Measurements from ENCODE around the gene SPATS2L. TPM values are rescaled to one million over a fixed set of nuclear protein-coding genes. Genes with fewer than 3 reads are reported as not detected.

The SPATS2L gene
- total and polyA plus RNA-seq, 12 donors: 23.4 to 104 (median 71.8) TPM

DNA sequence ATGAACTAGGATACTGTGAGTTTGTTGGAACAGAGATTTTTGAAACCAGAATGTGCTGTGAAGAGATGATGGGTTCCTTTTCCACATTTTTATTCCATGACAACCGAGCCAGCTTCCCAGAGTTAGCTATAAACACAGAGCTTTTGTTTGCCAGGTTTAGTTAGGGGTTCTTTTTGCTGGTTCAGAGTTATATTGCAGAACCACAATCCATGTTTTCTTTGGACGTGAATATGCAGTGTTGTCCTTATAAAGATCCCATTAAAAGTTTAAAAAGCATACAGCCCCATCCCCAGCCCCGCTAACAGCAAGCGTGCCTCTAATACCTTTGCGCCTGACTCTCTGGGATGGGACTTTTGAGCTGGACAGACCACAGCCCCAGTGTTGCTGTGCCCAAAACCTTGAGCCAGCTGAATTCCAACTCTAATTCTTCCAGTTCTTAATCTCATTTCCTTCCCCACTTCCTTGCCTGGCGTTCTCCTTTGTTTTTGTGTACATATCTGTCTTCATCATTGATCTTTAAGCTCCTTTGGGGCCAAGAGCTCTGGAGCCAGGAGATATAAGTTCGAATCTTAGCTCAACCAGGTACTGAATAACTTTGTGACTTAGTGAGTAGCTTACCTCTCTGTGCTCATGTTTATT lies 72.3 kb downstream of the SPATS2L start:
- H3K9me3 ChIP-seq: no peaks in the 10 kb centered on the region
- no peaks in the 10 kb centered on the region for H3K27me3 ChIP-seq
- ATAC-seq (peak in 4 of 8 donors; percentile 6 to 44 (median 24)), DNase-seq (no peak)
- no peaks in the 10 kb centered on the region for H3K36me3 ChIP-seq
- TF ChIP-seq, protein P1, sequence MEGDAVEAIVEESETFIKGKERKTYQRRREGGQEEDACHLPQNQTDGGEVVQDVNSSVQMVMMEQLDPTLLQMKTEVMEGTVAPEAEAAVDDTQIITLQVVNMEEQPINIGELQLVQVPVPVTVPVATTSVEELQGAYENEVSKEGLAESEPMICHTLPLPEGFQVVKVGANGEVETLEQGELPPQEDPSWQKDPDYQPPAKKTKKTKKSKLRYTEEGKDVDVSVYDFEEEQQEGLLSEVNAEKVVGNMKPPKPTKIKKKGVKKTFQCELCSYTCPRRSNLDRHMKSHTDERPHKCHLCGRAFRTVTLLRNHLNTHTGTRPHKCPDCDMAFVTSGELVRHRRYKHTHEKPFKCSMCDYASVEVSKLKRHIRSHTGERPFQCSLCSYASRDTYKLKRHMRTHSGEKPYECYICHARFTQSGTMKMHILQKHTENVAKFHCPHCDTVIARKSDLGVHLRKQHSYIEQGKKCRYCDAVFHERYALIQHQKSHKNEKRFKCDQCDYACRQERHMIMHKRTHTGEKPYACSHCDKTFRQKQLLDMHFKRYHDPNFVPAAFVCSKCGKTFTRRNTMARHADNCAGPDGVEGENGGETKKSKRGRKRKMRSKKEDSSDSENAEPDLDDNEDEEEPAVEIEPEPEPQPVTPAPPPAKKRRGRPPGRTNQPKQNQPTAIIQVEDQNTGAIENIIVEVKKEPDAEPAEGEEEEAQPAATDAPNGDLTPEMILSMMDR (IDR thresholded peaks at IDR 0.05): no peak
- 57 to 62% methylated on average over 7 of the region's 7 CpGs for WGBS, 2 donors
- H3K27ac ChIP-seq: peak overlapping the region in 7 of 10 donors; percentile 14 to 73 (median 51)
- intact Hi-C loops (cut with DNase I): loop anchor here in 2 of 10 donors (5.0 to 10.0 kb wide), 2 partner anchors 71 to 74 kb away; partner anchors contain the start of gene SPATS2L (in 2 of the 2)
- peaks cover 11 to 85% (median 67%) of the 10 kb centered on the region in 9 donors for H3K4me1 ChIP-seq
- H3K4me3 ChIP-seq: no peak overlapping the region

DNA sequence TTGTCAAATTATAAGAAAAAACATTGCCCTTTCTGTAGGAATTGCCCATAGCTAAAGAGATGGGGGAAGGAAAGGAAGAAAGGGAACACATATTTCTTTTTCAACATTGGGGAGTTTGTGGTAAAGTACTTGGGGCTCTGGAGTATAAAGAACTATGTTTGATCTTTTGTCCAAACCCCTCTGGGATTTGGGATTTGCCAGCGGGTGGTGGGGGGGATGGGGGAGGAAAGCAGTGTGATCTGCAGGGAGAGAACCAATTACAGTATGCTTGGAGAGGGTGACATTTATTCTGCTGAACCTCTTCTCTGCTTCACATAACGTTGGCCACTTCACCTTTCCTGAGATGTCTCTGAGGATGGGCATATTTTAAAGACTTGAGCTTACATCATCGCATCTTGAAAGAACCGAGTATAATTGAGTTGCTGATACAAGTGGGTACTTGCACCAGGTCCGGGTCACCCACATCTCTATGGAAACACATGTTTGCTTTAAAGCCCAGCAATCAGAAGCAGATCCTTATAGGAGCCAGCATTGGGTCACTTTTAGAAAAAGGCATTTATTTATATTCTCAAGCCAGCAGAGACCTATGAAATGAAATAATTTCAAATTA lies 73.1 kb downstream of the SPATS2L start:
- TF ChIP-seq, protein P1 (IDR thresholded peaks at IDR 0.05): no peak
- no peak for ATAC-seq
- no peak for DNase-seq
- Histone ChIP-seq H3K4me1 (peaks cover 11 to 85% (median 58%) of the 10 kb centered on the region in 9 donors), H3K27me3 (no peaks in the 10 kb centered on the region), H3K4me3 (no peak overlapping the region), H3K36me3 (no peaks in the 10 kb centered on the region), H3K27ac (peak overlapping the region in 1 of 10 donors; percentile 73), H3K9me3 (no peaks in the 10 kb centered on the region)
- intact Hi-C loops (cut with DNase I): loop anchor here in 3 of 10 donors (5.0 to 10.0 kb wide), 2 partner anchors 72 to 75 kb away; partner anchors contain the start of gene SPATS2L (in 3 of the 3)
- 79 to 81% methylated on average over 5 of the region's 5 CpGs for WGBS, 2 donors

DNA sequence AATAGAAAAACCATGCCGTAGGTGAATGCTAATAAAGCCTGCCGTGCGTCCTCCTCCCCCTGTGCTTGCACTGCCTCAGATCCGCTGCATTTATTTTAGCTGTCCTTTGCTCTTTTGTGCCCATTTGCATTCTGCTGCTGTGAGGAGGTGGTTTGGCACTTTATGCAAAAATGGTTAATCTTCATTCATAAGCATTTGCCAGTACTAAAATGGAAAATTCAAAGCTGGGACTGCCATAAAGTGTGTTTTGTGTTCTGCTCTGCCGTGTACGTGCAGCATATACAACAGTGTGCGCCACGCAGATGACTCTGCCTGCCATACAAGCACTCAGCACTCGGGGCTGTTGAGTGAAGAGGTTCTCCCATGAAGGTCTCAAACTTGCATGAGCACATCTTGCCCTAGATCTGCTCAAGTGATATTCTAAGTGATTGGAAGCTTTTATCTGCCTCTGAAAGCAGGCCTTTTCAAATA lies 73.6 kb downstream of the SPATS2L start:
- DNase-seq (no peak), ATAC-seq (no peak)
- H3K9me3 ChIP-seq: no peaks in the 10 kb centered on the region
- intact Hi-C loops (cut with DNase I): loop anchor here in 1 of 10 donors (5.0 kb wide), 1 partner anchor 73 kb away; the partner anchor contains the start of gene SPATS2L
- no peaks in the 10 kb centered on the region for H3K27me3 ChIP-seq
- H3K4me3 ChIP-seq: no peak overlapping the region
- peaks cover 11 to 84% (median 56%) of the 10 kb centered on the region in 9 donors for H3K4me1 ChIP-seq
- peak overlapping the region in 1 of 10 donors; percentile 26 for H3K27ac ChIP-seq
- H3K36me3 ChIP-seq: no peaks in the 10 kb centered on the region
- 91 to 94% methylated on average over 9 of the region's 9 CpGs for WGBS, 2 donors
- TF ChIP-seq, protein P1 (IDR thresholded peaks at IDR 0.05): no peak

DNA sequence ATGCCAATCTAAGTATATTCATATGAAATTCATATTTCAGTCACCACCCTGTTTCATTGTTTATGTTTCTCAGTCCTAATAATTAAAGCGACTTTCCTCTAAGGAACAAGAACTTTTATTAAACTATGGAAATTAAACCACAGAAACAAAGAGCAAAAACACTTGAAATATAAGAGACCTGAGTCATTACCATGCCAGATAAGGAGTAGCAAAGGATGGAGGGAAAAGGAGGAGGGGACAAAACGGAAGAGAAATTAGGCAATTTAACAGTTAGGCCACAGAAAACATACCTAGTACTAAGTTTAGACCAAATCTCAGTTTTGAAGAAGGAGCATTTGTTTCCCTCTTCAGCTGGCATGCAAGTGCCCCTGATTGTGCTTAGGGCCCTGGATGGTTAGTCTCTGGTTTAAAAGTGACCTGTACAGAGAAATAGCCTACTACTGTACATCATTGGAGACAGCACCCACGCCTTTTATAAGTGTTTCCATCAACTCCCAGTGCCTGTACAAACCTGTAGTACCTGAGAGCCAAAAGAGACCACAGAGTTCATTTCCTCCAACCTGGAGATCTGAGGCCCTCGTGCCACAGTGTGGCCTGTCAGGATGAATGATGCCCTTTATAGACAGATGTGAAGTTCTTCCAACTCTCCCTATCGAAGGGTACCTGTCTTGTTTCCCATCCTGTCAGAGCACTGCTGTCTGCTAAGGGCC lies 74.5 kb downstream of the SPATS2L start:
- 82 to 89% methylated on average over 5 of the region's 5 CpGs for WGBS, 2 donors
- H3K9me3 ChIP-seq: no peaks in the 10 kb centered on the region
- H3K27ac ChIP-seq: peak overlapping the region in 2 of 10 donors; percentile 24 to 26
- no peak for ATAC-seq
- H3K4me3 ChIP-seq: no peak overlapping the region
- TF ChIP-seq, protein P1 (IDR thresholded peaks at IDR 0.05): no peak
- H3K27me3 ChIP-seq: no peaks in the 10 kb centered on the region
- H3K36me3 ChIP-seq: peaks cover 0 to 3% (median 0%) of the 10 kb centered on the region in 9 donors
- peaks cover 11 to 77% (median 48%) of the 10 kb centered on the region in 9 donors for H3K4me1 ChIP-seq
- DNase-seq: no peak
- intact Hi-C loops (cut with DNase I): loop anchor here in 1 of 10 donors (5.0 kb wide), 1 partner anchor 74 kb away; the partner anchor contains the start of gene SPATS2L
